Muscle layer of duodenum (tissue), 2 donors: ENCODE measurements around the gene MYMX.

Experiments used
- H3K27ac ChIP-seq: one replicate; pipeline ENCODE4 v1.7.0; 2013; ENCODE audit warnings: mild to moderate bottlenecking, low read length
- H3K27me3 ChIP-seq: one replicate; pipeline ENCODE4 v1.7.0; 2013; ENCODE audit warnings: low read depth, mild to moderate bottlenecking, control low read depth, low read length
- H3K36me3 ChIP-seq, 2 donors: one replicate each; pipeline ENCODE4 v1.7.0; 2013; ENCODE audit warnings: low read length in 2 of 2, control low read depth in 1 of 2, mild to moderate bottlenecking in 1 of 2; ENCODE audit not compliant: insufficient read depth in 2 of 2, control insufficient read depth in 1 of 2
- H3K4me1 ChIP-seq, 2 donors: one replicate each; pipeline ENCODE4 v1.7.0; 2013; ENCODE audit warnings: low read length in 2 of 2, mild to moderate bottlenecking in 2 of 2, control low read depth in 1 of 2, moderate library complexity in 1 of 2; ENCODE audit not compliant: insufficient read depth in 2 of 2, control insufficient read depth in 1 of 2
- H3K4me3 ChIP-seq, 2 donors: one replicate each; pipeline ENCODE4 v1.7.0; 2013; ENCODE audit warnings: low read length in 2 of 2, low read depth in 1 of 2, mild to moderate bottlenecking in 1 of 2
- H3K9me3 ChIP-seq, 2 donors: one replicate each; pipeline ENCODE4 v1.7.0; 2013; ENCODE audit warnings: low read length in 2 of 2, control low read depth in 1 of 2, mild to moderate bottlenecking in 1 of 2; ENCODE audit not compliant: control insufficient read depth in 1 of 2
- donor health status: healthy.

Gene MYMX

DNA sequence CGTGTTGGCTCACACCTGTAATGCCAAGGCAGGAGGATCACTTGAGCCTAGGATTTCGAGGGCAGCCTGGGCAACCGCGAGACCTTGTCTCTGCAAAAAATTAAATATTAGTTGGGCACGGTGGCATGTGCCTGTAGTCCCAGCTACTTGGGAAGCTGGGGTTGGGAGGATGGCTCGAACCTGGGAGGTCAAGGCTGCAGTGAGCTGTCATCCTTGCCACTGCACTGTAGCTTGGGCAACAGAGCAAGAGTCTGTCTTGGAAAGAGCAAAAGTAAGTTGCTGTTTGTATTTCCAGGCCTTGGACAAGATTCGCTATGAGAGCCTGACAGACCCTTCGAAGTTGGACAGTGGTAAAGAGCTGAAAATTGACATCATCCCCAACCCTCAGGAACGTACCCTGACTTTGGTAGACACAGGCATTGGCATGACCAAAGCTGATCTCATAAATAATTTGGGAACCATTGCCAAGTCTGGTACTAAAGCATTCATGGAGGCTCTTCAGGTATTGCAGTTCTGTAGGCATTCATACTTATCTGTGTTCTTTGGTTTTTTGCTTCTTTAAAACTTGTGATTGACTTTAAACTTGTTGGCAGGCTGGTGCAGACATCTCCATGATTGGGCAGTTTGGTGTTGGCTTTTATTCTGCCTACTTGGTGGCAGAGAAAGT, 32.5 kb downstream of the MYMX start:
- H3K4me3 ChIP-seq = peak overlapping the region; percentile 87 to 100
- no peak overlapping the region for H3K27ac ChIP-seq
- H3K4me1 ChIP-seq = peaks cover 4 to 29% of the 10 kb centered on the region in 2 donors
- peaks cover 54 to 64% of the 10 kb centered on the region in 2 donors for H3K36me3 ChIP-seq
- no peaks in the 10 kb centered on the region for H3K9me3 ChIP-seq
- H3K27me3 ChIP-seq = no peaks in the 10 kb centered on the region

GRCh38 chr6:44250067-44250717, 33.5 kb downstream of the MYMX start:
- peaks cover 63 to 73% of the 10 kb centered on the region in 2 donors for H3K36me3 ChIP-seq
- peaks cover 4 to 38% of the 10 kb centered on the region in 2 donors for H3K4me1 ChIP-seq
- H3K27me3 ChIP-seq = no peaks in the 10 kb centered on the region
- H3K4me3 ChIP-seq = no peak overlapping the region
- H3K27ac ChIP-seq = no peak overlapping the region
- no peaks in the 10 kb centered on the region for H3K9me3 ChIP-seq

- Histone ChIP-seq H3K36me3 (peaks cover 64 to 75% of the 10 kb centered on the region in 2 donors), H3K4me1 (peaks cover 4 to 43% of the 10 kb centered on the region in 2 donors)
Measured at GRCh38 chr6:44250718-44251123, 34.0 kb downstream of the MYMX start.

DNA sequence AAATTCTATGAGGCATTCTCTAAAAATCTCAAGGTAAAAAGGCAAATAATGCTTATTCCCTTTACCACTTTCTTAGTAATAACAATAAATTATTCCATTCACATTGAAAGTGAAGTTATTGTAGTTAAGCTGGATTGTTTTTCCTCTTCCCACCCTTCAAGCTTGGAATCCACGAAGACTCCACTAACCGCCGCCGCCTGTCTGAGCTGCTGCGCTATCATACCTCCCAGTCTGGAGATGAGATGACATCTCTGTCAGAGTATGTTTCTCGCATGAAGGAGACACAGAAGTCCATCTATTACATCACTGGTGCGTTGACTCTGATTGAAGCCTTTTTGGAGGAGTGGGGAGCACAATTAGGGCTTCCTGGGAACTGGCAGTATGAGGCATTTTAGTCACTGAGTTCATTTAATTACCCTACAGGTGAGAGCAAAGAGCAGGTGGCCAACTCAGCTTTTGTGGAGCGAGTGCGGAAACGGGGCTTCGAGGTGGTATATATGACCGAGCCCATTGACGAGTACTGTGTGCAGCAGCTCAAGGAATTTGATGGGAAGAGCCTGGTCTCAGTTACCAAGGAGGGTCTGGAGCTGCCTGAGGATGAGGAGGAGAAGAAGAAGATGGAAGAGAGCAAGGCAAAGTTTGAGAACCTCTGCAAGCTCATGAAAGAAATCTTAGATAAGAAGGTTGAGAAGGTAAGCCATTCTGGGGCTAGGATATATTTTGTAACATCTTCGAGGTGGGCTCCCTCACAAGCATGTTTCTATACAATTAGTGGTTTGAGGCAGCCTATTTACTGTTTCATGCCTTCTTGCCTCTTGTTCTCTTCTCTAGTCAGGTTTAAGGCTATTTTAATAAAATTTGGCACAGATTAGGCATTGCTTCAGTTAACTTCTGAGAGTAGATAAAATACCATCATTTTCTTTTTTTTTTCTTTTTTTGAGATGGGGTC, 35.1 kb downstream of the MYMX start:
- Histone ChIP-seq H3K36me3 (peaks cover 64 to 75% of the 10 kb centered on the region in 2 donors), H3K4me1 (peaks cover 13 to 54% of the 10 kb centered on the region in 2 donors), H3K4me3 (no peak overlapping the region), H3K9me3 (no peaks in the 10 kb centered on the region), H3K27ac (no peak overlapping the region), H3K27me3 (no peaks in the 10 kb centered on the region)

More at GRCh38 chr6:44250718-44251123, 34.0 kb downstream of the MYMX start:
- no peaks in the 10 kb centered on the region for H3K27me3 ChIP-seq
- no peaks in the 10 kb centered on the region for H3K9me3 ChIP-seq
- no peak overlapping the region for H3K27ac ChIP-seq
- H3K4me3 ChIP-seq = no peak overlapping the region

DNA sequence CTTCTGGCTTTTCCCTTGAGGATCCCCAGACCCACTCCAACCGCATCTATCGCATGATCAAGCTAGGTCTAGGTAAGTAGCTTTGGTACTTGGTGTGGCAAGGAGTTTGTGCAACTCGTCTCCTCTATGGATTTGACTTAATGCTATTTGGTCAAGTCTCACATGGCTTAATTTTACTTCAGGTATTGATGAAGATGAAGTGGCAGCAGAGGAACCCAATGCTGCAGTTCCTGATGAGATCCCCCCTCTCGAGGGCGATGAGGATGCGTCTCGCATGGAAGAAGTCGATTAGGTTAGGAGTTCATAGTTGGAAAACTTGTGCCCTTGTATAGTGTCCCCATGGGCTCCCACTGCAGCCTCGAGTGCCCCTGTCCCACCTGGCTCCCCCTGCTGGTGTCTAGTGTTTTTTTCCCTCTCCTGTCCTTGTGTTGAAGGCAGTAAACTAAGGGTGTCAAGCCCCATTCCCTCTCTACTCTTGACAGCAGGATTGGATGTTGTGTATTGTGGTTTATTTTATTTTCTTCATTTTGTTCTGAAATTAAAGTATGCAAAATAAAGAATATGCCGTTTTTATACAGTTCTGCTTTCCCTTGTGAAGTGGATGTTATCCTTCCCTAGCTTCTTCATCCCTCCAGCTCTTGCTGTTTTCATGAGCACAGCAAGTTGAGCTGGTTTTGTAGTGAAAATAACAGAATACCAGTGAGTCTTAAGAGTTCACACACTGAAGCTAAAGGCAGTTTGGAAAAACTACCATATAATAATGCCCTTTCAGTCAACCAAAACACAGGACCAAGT, 36.8 kb downstream of the MYMX start:
- no peaks in the 10 kb centered on the region for H3K27me3 ChIP-seq
- peaks cover 12 to 58% of the 10 kb centered on the region in 2 donors for H3K4me1 ChIP-seq
- H3K9me3 ChIP-seq = no peaks in the 10 kb centered on the region
- H3K4me3 ChIP-seq = no peak overlapping the region
- no peak overlapping the region for H3K27ac ChIP-seq
- H3K36me3 ChIP-seq = peaks cover 65 to 68% of the 10 kb centered on the region in 2 donors

DNA sequence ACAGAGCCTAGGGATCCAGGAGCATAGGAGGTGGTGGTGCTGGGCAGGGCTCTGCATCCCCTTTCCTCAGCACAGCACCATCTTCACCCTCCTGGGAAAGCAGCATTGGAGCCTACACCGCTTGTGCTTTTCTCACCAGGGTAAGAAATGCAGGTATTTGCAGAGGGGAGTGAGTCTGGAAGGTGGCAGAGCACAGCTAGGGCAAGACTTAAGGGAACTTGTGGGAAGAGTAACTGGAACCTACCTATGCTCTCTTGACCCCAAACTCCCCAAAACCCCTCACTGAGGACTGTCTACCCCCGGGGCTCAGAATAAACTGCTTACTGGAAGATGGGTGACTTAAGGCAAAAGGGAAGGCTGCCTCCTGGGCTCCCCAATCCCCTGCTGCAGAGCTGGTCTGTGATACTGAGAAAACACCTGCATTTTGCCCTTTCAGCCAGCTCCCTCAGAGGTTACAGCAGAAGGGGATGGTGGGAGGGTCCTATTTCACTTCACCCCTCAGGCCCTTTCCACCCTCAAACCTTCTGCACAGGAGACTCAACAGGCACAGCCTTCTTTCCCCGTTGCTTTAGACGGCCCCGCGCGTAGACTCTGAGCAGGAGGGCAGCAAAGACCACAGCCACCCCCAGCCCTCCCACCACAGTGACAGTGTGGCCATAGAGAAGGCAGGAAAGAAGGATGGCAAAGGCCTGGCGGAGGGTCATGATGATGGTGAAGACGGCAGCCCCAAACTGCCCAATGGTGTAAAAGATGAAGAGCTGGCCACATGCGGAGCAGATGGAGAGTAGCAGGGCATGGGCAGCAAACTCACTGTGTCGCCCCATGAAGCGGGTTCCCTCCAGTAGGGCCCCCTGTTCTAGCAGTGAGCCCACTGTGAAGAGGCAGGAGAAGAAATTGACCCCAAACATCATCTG, 37.7 kb downstream of the MYMX start:
- Histone ChIP-seq H3K36me3 (peaks cover 59 to 60% of the 10 kb centered on the region in 2 donors), H3K9me3 (no peaks in the 10 kb centered on the region), H3K27me3 (no peaks in the 10 kb centered on the region), H3K4me1 (peaks cover 9 to 48% of the 10 kb centered on the region in 2 donors), H3K4me3 (no peak overlapping the region), H3K27ac (no peak overlapping the region)

DNA sequence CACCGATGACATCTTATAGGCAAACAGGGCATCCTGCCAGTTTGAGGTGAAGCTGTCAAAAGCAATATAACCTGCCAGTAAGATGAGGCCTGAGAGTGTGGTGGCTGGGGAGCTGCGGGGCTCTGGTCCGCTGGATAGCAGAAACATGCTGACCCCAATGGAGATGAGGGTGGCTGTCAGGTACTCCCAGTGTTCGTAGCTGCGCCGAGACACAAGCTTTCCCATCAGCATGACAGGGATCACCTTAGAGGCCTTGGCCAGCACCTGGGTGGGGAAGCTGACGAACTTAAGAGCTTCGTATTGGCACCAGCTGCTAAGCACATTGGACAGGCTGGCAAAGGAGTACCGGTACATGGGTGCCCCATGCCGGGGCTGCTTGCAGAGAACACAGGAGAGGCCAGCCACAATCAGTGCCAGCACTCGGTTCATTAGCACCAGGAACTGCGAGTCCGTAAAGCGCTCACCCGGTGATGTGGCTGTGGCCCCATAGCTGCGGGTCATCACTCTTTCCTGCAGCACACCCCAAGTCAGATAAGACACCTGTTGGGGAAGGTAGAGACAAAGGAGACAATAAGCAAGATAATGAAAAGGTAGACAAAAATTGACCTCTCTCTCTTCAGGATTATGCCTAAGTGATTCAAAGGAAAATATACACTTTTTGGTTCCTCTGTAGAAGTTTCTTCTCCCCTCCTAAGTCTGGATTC, 38.5 kb downstream of the MYMX start:
- H3K27me3 ChIP-seq = no peaks in the 10 kb centered on the region
- H3K4me1 ChIP-seq = peaks cover 9 to 43% of the 10 kb centered on the region in 2 donors
- no peak overlapping the region for H3K4me3 ChIP-seq
- H3K27ac ChIP-seq = no peak overlapping the region
- H3K9me3 ChIP-seq = no peaks in the 10 kb centered on the region
- H3K36me3 ChIP-seq = peaks cover 58 to 59% of the 10 kb centered on the region in 2 donors

DNA sequence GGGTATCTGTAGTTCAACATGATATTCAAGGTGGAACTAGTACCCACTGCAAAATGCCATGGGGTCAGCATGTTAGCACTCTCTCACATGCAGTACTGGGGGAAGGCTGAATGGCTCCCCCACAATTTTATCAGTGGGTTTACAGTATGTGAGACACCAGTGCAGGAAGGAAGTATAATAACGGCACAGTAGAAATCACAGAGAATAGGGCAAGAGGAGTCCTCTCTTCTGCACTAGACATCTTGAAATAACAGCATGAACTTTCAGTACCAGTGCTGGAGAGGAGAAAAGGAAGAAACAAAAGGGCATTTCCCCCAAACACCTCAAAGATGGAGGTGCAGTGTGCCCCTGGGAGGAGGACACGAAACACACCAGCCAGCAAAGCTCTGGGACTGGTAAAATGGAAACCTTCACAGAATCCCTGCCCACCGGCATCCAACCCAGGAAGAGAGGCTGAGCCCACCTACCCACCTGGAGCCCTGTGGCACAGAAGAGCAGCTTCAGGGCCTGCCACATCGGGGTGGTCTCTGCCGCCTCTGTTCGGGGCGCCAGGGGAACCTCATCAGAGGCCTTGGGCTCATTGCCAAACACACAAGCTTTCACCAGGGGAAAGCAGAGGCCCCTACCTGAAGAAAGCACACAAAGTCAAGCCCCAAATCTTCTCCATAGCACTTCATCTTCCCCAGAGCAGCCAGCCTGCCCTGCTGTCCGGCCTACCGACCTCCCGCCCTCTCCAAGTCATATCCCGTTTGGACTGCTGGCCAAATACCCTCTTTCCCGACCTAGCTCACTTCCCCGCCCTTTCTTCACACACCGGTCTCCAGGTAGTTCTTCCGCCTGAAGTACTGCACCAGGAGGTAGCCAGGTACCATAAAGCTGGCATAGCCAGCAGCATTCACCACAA, 39.4 kb downstream of the MYMX start:
- H3K4me3 ChIP-seq = peak overlapping the region; percentile 70 to 71
- H3K36me3 ChIP-seq = peaks cover 50 to 53% of the 10 kb centered on the region in 2 donors
- peak overlapping the region; percentile 34 for H3K27ac ChIP-seq
- H3K9me3 ChIP-seq = no peaks in the 10 kb centered on the region
- peaks cover 9 to 38% of the 10 kb centered on the region in 2 donors for H3K4me1 ChIP-seq
- H3K27me3 ChIP-seq = no peaks in the 10 kb centered on the region

DNA sequence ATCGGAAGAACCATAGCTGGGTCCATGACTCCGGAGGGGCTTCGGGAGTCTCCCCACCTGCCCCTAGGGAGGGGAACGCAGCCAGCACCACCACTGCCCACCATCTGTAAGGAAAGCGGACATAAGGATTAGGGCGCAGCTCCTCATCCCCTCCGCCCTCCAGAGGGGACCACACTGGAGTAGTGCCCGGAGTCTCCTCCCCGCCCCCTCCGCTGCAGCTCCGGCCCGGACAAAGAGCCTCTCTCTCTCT, 40.0 kb downstream of the MYMX start:
- peaks cover 44 to 47% of the 10 kb centered on the region in 2 donors for H3K36me3 ChIP-seq
- H3K9me3 ChIP-seq = no peaks in the 10 kb centered on the region
- no peaks in the 10 kb centered on the region for H3K27me3 ChIP-seq
- H3K4me1 ChIP-seq = peaks cover 9 to 38% of the 10 kb centered on the region in 2 donors
- H3K4me3 ChIP-seq = peak overlapping the region; percentile 70 to 71
- H3K27ac ChIP-seq = peak overlapping the region; percentile 34
